GM13976 (cell line): ENCODE measurements around the gene SLC38A6.

Experiments
- DNase-seq: peaks from one replicate; pipeline ENCODE4 v3.0.0; 2012; ENCODE audit warnings: low spot score
- CTCF ChIP-seq: IDR thresholded peaks from 2 replicates; pipeline ENCODE4 v1.5.1; 2012; ENCODE audit warnings: borderline replicate concordance, mild to moderate bottlenecking; ENCODE audit not compliant: insufficient read depth; ENCODE audit errors: extremely low read depth, missing control alignments, control extremely low read depth
- in situ Hi-C: fragments of 300-500 bp; cut with MboI; formaldehyde crosslinking; loops from one replicate; pipeline ENCODE4 v1.12.0; 2022; ENCODE audit warnings: low sequenced_read_pairs, mixed read lengths, inconsistent platforms; ENCODE audit not compliant: unreplicated experiment

Gene SLC38A6

GRCh38 chr14:61076556-61076955, 95.5 kb downstream of the SLC38A6 start:
- in situ Hi-C loops, result no loop called here
- no peak for TF ChIP-seq CTCF
- no peak for DNase-seq

DNA sequence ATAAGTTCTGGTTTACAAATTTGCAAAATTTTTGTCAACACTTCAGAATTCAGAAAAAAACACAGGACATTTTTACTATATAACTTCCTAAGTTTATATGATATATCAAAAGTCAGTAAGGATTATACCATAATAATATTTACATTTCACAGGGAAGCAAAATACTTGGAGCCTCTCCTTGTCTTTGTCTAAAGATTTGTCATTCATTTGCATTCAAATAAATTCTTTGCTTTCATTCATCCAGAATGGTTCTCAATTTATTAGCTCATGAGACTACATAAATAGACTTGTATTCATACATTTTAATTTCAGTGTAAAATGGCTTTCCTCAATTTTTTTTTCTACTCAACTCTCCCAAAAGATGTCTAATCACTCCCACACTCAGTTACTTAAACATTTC, 96.4 kb downstream of the SLC38A6 start:
- in situ Hi-C loops, result no loop called here
- DNase-seq, result no peak
- TF ChIP-seq CTCF, result no peak

GRCh38 chr14:61077951-61078720, 97.1 kb downstream of the SLC38A6 start:
- no peak for TF ChIP-seq CTCF
- DNase-seq, result no peak
- in situ Hi-C loops, result no loop called here

DNA sequence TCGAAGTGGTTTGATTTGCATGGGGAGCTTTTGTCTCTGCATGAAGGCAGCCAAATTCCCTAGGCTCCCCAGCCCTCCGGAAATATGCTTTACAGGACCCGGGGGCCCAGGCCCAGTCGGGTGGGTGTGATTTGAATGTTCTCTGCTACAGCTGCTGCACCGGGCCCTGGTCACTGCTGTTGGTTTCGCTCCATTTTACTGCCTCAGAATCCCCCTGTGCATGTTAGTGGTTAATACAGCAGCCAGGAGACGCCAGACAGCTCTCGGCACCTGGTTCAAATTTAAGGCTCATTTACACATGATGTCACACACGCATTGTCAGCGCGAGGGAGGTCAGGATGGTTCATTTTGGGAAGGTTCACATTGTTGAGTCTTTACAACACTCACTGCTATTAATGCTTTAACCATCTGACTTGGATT, 99.6 kb downstream of the SLC38A6 start:
- in situ Hi-C loops, result no loop called here
- peak; percentile 31 for DNase-seq
- TF ChIP-seq CTCF, result no peak

- in situ Hi-C loops, result no loop called here
- DNase-seq, result no peak
- TF ChIP-seq CTCF, result no peak
These were observed 107.0 kb downstream of the SLC38A6 start for GRCh38 chr14:61088081-61088480.

- no peak for TF ChIP-seq CTCF
- DNase-seq, result no peak
- in situ Hi-C loops, result no loop called here
These were observed 108.2 kb downstream of the SLC38A6 start for GRCh38 chr14:61089126-61089750.
